HG02981 (cell line): ENCODE data around the gene CD70.
"Not testable (repeated sequence)": the region's sequence is repeated elsewhere in the genome, so short reads cannot be mapped to it uniquely, and the experiment has no call there.

Source experiments
- ATAC-seq: cut with Tn5 transposase; IDR thresholded peaks from one replicate; pipeline ENCODE4 v1.9.1; 2021; ENCODE audit warnings: mild to moderate bottlenecking, moderate library complexity; ENCODE audit not compliant: unreplicated experiment

CD70 gene, protein sequence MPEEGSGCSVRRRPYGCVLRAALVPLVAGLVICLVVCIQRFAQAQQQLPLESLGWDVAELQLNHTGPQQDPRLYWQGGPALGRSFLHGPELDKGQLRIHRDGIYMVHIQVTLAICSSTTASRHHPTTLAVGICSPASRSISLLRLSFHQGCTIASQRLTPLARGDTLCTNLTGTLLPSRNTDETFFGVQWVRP

DNA sequence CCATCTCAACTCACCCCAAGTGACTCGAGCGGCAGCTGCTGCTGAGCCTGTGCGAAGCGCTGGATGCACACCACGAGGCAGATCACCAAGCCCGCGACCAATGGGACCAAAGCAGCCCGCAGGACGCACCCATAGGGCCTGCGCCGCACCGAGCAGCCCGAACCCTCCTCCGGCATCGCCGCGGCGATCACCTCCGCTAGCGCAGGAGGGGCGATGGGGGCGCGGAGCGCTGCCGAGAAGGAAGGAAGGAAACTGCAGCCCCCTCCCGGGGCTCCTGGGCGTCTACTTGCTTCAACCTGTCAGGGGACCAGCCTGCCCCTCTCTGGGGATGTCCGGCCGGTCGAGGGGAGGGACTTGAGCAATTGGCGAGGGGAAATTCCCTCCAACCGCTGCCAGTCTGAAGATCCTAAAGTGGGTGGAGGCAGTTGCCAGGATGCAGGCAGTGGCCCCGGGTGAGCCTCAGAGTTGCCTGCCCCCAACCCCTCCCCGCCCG, at the start of gene CD70:
TSS of gene CD70 (minus strand) at position 324 of the 493 bp plus-strand sequence. CDS start at position 176, 148 bp downstream.
- peak; percentile 65 for ATAC-seq

DNA sequence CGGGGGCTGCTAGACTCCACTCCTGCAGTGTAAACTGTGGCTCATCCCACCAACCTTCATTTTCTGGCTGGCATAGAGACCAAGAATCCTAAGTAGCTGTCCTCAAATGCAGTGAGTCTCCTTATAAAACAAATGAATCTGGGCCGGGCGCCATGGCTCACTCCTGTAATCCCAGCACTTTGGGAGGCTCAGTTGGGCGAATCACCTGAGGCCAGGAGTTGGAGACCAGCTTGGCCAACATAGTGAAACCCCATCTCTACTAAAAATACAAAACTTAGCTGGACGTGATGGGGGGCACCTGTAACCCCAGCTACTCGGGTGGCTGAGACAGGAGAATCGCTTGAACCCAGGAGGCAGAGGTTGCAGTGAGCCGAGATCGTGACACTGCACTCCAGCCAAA, 49.4 kb upstream of the CD70 start:
- not testable (repeated sequence) for ATAC-seq

DNA sequence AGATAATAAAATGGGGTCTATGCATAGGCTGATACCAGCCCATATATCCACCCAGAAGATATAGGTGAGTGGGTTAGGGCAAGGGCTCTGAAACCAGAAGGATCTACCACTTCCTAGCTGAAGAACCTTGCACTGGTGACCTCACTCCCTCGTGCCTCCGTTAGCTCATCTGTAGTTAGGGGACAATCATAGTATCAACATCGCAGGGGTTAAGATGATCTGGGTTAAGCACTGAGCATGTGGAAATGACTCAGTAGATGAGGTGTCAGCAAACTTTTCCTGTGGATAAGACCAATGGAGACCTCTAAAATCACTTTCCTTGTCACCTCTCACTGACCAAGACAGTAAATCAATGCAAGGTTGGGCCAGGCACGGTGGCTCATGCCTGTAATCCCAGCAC, 48.5 kb upstream of the CD70 start:
- ATAC-seq, result no peak

DNA sequence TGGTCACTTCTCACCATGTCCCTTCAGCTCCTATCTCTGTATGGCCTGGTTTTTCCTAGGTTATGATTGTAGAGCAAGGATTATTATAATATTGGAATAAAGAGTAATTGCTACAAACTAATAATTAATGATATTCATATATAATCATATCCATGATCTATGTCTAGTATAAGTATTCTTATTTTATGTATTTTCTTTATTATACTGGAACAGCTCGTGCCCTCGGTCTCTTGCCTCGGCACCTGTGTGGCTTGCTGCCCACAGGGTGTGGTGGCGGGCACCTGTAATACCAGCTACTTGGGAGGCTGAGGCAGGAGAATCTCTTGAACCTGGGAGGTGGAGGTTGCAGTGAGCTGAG, 42.5 kb upstream of the CD70 start:
- ATAC-seq, result not testable (repeated sequence)

DNA sequence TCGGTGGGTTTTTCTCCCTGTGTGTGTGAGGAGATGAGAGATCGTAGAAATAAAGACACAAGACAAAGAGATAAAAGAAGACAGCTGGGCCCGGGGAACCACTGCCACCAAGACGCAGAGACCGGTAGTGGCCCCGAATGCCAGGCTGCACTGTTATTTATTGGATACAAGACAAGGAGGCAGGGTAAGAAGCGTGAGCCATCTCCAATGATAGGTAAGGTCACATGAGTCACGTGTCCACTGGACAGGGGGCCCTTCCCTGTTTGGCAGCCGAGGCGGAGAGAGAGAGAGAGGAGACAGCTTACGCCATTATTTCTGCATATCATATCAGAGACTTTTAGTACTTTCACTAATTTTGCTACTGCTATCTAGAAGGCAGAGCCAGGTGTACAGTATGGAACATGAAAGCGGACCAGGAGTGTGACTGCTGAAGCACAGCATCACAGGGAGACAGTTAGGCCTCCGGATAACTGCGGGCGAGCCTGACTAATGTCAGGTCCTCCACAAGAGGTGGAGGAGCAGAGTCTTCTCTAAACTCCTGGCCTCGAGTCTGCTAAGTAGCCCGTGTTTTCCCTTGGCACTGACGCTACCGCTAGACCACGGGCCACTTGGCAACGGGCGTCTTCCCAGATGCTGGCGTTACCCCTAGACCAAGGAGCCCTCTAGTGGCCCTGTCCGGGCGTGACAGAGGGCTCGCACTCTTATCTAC, 42.0 kb upstream of the CD70 start:
- ATAC-seq, result not testable (repeated sequence)

DNA sequence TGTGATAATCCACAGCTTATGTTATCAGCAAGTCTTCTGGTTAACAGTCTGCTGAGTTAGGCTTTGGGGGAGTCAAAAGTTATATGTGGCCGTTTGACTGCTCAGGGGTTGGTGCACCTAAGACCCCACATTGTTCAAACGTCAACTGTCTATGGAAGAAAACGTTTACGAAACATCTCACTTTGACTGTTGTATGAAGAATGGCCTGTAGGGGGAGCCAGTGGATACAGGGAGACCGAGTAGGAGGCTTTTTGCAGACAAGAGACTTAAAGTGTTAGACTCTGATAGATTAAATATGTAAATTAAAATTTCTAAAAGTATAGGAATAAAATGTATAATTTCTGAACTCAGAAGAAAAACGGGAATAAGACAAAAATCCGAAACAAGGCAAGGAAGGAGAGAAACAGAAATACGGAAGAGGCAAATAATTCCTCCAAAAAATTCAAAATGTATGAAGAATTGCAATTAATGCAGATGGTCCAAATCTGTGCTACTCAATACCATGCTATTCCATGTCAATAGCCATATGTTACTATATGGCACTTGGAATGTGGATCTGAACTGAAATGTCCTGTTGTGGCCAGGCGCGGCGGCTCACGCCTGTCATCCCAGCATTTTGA, 41.2 kb upstream of the CD70 start:
- no peak for ATAC-seq

DNA sequence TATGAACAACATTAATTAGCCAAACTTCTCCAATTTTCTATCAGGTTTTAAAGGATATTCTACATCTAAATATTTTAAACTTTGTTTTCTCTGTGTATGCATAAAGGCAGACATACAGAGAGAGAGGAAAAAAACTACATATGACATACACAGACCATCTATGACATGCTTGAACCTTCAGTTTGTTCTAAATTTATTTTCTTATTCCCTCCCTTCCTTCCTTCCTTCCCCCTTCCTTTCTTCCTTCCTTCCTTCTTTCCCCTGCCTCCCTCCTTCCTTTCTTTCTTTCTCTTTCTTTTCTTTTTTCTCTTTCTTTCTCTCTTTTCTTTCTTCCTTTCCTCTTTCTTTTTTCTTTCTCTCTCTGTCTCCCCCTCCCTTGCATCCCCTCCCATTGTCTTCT, 35.8 kb upstream of the CD70 start:
- no peak for ATAC-seq

DNA sequence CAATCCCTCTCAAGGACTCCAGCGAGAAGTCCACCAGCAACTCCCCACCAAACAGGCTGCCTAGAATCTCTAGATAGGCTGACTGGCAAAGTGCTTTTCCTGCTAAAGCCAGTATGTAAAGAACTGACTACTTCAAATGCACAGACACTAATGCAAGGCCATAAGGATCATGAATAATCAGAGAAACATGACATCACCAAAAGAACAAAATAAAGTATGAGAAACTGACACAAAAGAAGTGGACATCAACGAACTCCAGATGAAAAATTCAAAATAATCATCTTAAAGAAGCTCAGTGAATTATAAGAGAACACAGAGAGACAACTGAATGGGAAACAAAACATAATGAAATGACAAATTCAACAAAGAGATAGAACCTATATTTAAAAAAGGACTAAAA, 26.4 kb upstream of the CD70 start:
- no peak for ATAC-seq

DNA sequence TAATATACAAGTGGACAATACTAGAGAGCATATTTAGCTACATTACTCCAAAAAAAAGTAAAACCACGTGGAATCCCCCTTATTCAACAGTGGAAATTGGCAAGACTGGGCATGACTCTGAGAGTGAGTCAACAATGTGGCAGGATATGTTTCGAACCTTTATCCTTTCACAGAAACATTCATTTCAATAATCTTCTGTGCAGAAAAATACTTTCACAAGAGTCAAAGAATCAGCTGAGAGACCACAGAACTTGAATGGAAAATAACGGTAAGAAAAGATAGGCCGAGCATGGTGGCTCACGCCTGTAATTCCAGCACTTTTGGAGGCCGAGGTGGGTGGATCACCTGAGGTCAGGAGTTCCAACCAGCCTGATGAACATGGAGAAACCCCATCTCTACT, 25.1 kb upstream of the CD70 start:
- ATAC-seq, result no peak

DNA sequence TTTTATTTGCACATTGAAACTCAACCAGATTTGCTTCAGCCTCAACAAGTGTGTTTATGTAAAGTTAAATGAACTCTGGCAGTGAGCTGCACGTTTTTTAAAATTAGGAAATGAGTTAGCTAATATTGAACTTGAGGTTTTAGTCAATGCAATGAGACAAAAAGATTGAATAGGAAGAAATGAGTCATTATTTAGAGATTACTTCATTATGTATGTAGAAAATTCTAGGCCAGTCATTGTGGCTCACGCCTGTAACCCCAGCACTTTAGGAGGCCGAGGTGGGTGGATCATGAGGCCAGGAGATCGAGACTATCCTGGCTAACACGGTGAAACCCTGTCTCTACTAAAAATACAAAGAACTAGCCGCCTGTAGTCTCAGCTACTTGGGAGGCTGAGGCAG, 22.8 kb upstream of the CD70 start:
- ATAC-seq, result no peak

DNA sequence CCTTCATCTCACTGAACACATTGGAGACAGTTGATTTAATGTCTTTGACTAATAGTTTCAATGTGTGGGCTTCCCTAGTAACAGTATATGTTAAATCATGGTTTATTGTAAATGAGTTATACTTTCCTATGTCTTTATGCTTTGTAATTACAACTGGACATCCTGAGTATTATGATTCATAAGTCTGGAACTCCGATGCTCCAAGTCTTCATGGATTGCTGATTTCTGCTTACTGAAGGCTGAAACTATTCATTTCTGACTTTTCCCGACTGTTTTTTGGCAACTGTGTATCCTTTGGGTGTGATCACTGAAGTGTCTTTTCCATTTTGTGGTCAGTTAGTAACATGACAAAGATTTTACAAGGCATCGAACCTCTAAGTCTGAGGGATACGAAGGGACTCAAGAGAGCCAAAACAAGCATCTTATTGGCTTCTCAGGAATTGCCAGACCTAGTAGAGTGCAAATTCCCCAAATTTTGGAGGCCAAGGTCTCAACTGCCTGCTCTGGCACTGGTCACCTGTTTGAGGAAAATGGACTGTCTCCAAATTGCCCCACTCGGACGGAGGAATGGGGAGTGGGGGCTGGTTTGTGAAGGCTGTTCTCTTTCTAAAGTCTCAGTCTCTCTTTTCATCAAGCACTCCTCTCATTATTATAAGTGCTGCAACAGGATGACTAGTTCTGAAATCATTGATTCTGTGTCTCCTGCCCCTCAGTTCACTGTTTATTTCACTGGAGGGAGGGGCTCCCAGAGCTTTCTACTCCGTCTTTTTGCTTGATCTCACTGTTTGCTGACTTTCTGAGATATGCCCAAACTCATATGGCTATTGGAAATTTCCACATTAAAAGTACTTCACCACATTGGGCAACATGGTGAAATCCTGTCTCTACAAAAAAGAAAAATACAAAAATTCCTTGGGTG, 20.2 kb upstream of the CD70 start:
- ATAC-seq, result no peak

DNA sequence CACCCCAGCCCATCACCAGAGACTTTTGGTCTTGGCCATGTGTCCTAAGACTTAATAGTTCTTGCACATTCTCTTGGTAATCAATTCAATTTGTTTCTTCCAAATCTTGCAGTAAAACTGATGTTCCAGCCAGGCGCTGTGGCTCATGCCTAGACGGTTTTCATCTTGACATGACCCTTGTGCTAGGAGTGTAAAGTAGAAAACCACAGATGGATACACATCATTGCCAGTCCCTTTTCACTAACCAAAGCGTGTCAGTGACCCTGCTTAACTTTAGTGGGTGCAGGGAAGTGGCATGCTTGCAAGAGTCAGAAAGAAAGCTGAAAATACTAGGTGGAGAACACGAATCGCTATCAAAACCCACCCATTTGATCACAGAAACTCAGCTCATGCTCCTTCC, 18.0 kb upstream of the CD70 start:
- ATAC-seq, result no peak

DNA sequence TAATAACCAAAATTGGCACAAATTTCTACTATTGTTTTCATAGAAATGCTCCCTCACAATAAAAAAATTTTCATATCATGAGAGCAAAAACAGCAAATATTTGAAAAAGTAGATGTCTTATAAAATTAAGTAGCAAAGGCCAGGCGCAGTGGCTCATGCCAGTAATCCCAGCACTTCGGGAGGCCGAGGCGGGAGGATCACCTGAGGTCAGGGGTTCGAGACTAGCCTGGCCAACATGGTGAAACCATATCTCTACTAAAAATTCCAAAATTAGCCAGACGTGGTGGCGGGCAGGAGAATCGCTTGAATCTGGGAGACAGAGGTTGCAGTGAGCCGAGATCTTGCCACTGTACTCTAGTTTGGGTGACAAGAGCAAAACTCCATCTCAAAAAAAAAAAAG, 17.2 kb upstream of the CD70 start:
- not testable (repeated sequence) for ATAC-seq

DNA sequence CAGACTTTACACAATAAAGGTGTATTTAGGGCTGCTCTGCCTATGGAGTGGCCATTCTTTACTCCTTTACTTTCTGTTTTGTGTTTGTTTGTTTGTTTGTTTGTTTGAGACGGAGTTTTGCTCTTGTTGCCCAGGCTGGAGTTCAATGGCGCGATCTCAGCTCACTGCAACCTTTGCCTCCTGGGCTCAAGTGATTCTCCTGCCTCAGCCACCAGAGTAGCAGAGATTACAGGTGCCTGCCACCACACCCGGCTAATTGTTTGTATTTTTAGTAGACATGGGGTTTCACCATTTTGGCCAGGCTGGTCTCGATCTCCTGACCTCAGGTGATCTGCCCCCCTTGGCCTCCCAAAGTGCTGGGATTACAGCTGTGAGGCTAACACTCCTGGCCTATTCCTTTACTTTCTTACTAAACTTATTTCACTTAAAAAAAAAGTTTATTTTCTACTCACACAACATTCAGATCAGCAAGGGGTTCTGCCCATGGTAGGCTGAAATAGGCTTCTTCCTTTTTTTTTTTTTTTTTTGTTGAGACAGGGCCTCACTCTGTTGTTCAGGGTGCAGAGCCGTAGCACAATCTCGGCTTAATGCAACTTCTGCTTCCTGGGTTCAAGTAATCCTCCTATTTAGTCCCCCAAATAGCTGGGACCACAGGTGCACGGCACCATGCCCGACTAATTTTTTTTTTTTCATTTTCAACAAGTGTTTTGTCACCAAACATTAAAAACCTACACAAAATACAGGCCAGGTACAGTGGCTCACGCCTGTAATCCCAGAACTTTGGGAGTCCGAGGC, 15.5 kb upstream of the CD70 start:
- ATAC-seq, result not testable (repeated sequence)

DNA sequence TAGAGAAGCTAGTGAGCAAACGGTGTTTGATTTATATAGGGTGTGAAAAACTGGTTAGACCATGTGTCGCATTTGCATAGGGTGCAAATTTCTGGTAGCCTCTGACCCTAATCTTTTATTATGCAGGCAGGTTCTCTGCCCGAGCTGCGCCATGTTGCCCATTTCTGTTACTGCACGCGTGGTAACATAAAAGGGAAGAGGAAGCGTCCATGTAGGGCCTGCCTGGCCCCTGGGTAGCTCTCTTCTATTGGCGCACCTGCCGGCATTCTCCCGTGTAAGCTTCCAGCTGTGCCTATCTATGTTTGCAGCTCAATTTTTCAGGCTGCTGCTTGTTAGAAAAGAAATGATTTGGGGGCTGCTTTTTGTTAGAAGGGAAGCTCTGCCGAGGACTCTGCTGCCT, 14.0 kb upstream of the CD70 start:
- ATAC-seq, result no peak

DNA sequence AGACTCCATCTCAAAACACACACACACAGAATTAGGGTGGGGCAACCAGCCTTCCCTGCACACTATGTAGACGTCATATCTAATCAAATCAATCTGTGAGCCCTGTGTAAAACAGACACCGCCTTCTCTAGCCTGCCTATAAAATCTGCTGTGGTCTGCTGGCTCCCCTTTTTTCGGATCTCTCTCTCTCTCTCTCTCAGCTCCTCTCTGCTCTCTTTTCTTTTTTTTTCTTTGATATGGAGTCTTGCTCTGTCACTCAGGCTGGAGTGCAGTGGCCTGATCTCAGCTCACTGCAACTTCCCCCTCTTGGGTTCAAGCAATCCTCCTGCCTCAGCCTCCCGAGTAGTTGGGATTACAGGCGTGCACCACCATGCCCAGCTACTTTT, 11.8 kb upstream of the CD70 start:
- ATAC-seq, result no peak

DNA sequence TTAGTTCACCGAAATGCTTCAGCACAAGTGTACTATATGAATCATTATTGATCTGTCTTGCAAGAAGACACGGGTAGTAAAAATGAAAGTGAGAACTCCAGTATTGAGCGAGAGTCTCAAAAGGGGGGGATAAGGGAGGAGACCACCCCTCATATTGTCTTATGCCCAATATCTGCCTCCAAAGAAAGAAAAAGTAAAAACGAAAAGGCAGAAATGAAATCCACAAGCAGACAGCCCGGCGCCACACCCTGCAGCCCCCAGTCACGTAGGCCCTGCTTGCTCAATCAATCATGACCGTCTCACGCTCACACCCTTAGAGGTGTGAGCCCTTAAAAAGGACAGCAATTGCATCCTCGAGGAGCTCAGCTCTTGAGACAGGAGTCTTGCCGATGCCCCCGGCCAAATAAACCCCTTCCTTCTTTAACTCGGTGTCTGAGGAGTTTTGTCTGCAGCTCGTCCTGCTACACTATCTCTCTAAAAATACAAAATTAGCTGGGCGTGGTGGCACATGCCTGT, 10.6 kb upstream of the CD70 start:
- not testable (repeated sequence) for ATAC-seq

DNA sequence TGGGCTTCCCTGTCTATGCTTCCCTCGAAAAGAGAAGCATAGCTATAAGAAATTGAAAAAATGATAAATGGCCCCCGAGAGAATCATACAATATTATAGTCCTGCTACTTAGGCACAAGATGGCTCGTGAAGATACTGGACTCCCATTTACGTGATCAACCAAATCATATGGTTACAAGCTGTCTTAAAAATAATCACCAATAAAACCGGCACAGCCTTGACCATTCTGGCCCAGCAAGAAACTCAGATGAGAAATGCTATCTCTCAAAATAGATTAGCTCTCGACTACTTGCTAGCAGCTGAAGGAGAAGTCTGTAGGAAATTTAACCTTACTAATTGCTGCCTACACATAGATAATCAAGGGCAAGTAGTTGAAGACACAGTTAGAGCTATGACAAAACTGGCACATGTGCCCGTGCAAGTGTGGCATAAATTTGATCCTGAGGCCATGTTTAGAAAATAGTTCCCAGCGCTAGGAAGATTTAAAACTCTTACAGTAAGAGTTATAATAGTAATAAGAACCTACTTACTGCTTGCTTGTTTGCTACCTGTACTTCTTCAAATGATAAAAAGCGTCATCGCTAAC, 10.1 kb upstream of the CD70 start:
- ATAC-seq, result not testable (repeated sequence)

DNA sequence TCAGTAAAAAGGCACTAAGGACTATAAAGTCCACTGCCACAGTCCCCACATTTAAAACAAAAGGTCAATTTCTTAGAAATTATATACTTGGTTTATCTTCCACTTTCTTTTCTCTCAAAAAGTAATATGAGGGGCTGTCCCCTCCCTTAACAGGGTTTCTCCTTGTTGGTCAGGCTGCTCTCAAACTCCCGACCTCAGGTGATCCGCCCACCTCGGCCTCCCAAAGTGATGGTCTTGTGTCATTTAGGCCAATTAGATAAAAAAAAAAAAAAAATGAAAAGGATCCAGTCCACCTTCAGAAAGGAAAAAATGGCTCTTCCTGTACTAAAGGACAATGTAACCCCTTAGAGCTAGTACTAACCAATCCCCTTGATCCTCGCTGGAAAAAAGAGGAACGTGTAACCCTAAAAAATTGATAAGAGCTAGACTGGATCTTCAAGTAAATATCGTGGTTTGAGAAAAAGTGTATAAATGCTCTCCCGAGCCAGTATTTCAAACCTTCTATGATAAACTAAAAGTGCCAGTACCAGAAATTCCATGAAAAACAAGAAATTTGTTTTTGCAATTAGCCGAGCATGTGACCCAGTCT, 9.0 kb upstream of the CD70 start:
- ATAC-seq, result no peak
